ENCODE data around the gene VAX1.

Gene VAX1

DNA sequence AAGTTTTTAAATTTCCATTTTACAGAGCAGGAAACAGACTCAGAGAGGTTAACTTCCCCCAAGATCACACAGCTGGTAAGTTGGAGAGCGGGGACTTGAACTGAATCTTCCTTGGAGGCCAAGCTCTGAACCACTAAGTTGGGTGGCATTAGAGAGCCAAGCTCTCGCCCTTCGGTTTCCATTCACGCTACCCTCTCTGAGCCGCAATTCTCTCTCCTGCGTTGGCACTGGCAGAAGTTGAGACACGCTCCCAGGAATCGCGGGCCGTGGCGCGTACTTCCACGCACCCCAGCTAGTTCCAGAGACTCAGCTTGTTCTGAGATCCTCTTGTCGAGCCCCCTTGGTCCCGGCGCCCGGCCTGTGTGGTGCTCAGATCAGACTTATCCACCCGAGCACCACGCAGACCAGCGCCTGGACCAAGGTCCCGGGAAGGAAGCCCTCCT, 29.3 kb upstream of the VAX1 start:
- TF ChIP-seq, protein P1, sequence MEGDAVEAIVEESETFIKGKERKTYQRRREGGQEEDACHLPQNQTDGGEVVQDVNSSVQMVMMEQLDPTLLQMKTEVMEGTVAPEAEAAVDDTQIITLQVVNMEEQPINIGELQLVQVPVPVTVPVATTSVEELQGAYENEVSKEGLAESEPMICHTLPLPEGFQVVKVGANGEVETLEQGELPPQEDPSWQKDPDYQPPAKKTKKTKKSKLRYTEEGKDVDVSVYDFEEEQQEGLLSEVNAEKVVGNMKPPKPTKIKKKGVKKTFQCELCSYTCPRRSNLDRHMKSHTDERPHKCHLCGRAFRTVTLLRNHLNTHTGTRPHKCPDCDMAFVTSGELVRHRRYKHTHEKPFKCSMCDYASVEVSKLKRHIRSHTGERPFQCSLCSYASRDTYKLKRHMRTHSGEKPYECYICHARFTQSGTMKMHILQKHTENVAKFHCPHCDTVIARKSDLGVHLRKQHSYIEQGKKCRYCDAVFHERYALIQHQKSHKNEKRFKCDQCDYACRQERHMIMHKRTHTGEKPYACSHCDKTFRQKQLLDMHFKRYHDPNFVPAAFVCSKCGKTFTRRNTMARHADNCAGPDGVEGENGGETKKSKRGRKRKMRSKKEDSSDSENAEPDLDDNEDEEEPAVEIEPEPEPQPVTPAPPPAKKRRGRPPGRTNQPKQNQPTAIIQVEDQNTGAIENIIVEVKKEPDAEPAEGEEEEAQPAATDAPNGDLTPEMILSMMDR (IDR thresholded peaks at IDR 0.05; ENCODE audit: insufficient read depth, low read depth, low read length, missing control alignments): no peak
- DNase-seq (ENCODE audit: low read depth): no peak
- H3K4me3 ChIP-seq (ENCODE audit: low read depth, low read length): no peak overlapping the region

DNA sequence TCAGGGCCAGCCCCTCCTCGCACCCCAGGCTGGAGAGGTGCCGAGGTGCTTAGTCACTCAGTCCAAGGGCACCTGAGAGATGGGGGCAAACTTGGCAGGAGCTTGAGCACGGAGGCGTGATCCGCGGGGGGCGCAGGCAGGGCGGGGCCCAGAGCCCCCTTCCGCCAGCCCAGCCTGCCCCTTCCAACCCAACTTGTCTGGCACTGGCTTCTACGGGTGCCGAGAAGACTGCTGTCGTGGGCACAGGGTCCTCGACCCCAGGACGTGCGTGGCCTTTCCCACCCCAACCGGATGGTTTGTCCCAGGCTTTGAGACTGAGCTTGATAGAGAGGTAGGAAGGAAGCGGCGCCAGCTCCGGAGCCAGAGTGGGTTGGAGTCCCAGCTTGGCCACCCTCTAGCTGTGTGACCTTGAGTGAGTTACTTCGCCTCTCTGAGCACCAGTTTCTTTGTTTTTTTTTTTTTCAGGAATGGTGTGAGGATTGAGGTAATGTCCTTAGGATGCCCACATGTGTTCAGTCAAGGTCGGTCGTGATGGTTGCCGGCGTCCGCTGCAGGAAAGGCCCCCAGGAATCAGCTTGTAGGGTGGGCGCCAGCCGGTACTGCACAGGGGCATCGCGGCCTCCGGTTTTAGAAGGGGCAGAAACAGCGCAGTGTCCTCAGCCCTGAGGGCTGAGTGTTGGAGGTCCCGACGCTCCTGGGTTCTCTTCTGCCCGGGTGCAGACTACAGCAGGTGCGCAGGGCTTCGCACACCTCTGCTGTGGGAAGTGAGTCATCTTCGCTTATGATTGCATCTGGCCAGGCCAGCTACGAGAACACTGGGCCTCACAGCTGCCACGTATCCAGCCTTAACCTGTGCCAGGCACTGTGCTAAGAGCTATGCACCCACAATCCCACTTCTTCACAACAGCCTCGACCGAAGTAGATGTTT, 28.6 kb upstream of the VAX1 start:
- no peak for DNase-seq (ENCODE audit: low read depth)
- no peak overlapping the region for H3K4me3 ChIP-seq (ENCODE audit: low read depth, low read length)
- TF ChIP-seq, protein P1 (IDR thresholded peaks at IDR 0.05; ENCODE audit: insufficient read depth, low read depth, low read length, missing control alignments): no peak

DNA sequence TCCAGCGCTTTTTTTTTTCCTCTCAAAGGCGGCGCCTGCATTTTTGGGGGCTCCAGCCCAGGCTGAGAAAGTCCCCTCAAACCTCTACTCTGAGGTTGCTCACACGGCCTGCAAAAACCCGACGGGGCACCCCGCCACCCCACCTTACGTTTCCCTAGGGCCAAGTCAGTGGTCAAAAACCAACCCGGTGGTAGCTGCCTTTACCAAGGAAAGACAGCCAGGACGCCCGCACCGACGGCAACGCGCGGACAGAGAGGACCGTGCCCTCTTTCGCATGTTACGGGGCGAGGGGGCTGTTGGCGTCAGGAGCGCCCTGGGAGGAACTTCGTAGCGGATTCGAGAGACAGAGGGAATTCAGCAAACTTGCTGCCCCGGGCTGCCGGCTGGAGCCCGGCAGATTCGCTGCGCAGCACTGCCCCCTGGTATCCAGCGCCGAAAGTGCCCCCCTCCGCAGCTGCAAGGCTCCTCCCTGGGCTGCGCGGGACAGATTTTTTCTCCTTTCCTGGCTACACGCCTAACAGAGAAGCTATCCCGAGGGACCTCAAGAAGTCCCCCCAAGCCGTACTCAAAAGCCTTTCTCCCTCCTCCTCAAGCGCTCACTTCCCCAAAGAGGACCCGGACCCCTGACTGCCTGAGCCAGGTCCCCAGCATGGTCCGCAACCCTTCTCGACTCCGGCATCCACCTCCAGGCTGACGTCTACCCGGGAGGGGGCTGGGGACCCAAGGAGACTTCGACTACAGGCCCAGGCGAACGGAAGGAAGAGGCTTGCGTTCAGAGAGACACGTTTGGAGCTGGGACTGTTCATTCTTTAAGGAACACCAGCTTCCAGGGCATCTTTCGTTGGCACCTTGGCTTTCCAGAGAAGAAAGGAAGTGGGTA, 27.7 kb upstream of the VAX1 start:
- no peak overlapping the region for H3K4me3 ChIP-seq (ENCODE audit: low read depth, low read length)
- no peak for DNase-seq (ENCODE audit: low read depth)
- TF ChIP-seq, protein P1 (IDR thresholded peaks at IDR 0.05; ENCODE audit: insufficient read depth, low read depth, low read length, missing control alignments): no peak

DNA sequence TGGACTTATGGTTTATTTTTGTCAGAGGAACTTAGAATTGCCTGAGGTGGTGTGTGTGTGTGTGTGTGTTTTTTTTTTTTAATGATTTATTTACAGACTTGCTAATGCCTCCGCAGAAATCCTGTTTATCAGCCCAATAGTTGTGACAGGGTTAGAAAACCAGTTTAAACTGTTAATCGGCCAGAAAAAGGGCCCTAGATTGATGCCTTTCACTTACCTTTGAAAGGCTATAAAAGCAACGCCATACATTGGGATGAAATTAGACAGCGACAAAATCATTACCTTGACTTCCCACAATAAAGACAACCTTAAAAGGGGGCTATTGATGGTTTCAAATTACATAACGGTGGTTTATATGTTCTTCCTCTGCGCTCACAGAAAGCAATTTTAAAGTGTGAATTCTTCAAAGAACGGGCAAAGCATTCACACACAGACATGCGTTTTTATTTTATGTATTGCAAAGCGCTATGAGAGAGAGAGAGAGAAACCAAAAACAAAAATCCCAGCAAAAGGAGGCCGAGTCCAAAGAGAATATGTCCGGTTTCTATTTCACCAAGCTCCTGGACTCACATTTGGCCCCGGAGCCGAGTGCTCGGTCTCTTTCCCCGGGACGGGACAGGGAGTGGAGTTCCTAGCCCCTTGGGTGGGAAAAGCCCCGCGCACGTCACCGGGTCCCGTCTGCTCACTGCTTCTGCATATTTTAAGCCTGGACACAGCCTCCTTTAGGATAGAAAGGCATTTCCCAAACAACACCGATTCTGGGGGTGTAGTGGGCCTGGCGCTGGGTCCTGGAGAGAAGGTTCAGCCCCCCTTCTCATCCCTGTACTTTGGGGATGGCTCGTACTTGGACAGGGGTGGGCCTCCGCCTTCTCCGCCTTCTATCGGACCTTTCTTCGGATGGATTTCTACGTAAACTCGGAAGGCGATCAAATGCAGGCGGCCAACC, 26.8 kb upstream of the VAX1 start:
- TF ChIP-seq, protein P1 (IDR thresholded peaks at IDR 0.05; ENCODE audit: insufficient read depth, low read depth, low read length, missing control alignments): no peak
- no peak for DNase-seq (ENCODE audit: low read depth)
- H3K4me3 ChIP-seq (ENCODE audit: low read depth, low read length): no peak overlapping the region

DNA sequence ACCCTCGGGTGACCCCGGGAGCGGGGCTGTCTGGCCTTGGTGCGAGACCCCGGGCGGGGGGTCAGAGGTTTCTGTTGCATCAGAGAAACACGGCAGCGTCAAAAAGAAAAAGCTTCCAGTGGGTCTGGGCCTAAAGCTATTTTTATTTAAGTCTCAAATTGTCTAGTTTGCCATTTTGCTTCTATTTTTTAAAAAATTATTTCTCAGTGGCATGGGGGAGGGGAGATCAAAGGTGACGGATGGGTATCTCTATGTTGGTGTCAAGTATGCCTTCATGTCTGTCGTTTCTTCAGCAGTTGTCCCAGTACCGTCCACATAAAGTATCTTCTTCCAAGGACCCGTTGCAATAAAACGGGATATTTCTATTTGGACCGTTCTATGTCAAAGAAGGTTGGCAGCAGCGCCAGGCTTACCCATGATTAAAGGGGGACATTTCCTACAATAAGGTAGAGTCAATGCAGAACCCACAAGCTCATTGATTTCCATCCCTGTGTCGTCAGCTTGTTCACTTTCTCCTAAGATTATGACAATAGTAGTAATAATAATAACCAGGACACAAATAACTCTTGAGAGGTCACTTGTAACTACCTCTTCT, 26.0 kb upstream of the VAX1 start:
- no peak for DNase-seq (ENCODE audit: low read depth)
- TF ChIP-seq, protein P1 (IDR thresholded peaks at IDR 0.05; ENCODE audit: insufficient read depth, low read depth, low read length, missing control alignments): no peak
- no peak overlapping the region for H3K4me3 ChIP-seq (ENCODE audit: low read depth, low read length)

Data from GM12865 (cell line).